DND-41 (cell line): ENCODE data around the gene SPATA1.

Experiments used
- ATAC-seq: fragments of 200-7000 bp; cut with Tn5 transposase; 3 replicates; pipeline ENCODE4 v1.9.1; 2021; ENCODE audit warnings: low read depth; ENCODE audit not compliant: insufficient read depth
- DNase-seq: peaks from one replicate; pipeline ENCODE4 v3.0.0-alpha.2; 2020
- H2AFZ ChIP-seq: 2 replicates; pipeline ENCODE4 v1.6.0; 2012; ENCODE audit warnings: low read depth, low read length
- H3K27ac ChIP-seq: 2 replicates; pipeline ENCODE4 v1.5.1; 2012; ENCODE audit warnings: low read length, inconsistent platforms
- H3K27me3 ChIP-seq: fragments of 200-600 bp; sonication (generic); 2 replicates; pipeline ENCODE4 v1.6.0; 2012; ENCODE audit warnings: low read length, mild to moderate bottlenecking, inconsistent platforms; ENCODE audit not compliant: insufficient read depth, poor library complexity
- H3K36me3 ChIP-seq: 2 replicates; pipeline ENCODE4 v1.5.1; 2012; ENCODE audit warnings: low read length, inconsistent platforms; ENCODE audit not compliant: insufficient read depth
- H3K4me1 ChIP-seq: 2 replicates; pipeline ENCODE4 v1.5.1; 2012; ENCODE audit warnings: mild to moderate bottlenecking, low read length; ENCODE audit not compliant: insufficient read depth
- H3K4me2 ChIP-seq: 2 replicates; pipeline ENCODE4 v1.6.0; 2012; ENCODE audit warnings: mild to moderate bottlenecking, moderate library complexity, low read length, inconsistent platforms; ENCODE audit not compliant: insufficient read depth
- H3K4me3 ChIP-seq, 2 experiments: fragments of 200-600 bp in 1 of 2; shearing (Covaris generic) in 1 of 2; 2 replicates each; pipeline ENCODE4 v1.5.1; 2012 to 2016; ENCODE audit warnings: inconsistent platforms in 2 of 2, low read length in 2 of 2, mild to moderate bottlenecking in 2 of 2, low read depth in 1 of 2, moderate library complexity in 1 of 2
- H3K79me2 ChIP-seq: 2 replicates; pipeline ENCODE4 v1.6.0; 2012; ENCODE audit warnings: low read length, inconsistent platforms; ENCODE audit not compliant: insufficient read depth
- H3K9ac ChIP-seq: 2 replicates; pipeline ENCODE4 v1.6.0; 2012; ENCODE audit warnings: low read depth, mild to moderate bottlenecking, inconsistent platforms, low read length, moderate library complexity
- H3K9me3 ChIP-seq: 2 replicates; pipeline ENCODE4 v1.5.1; 2012; ENCODE audit warnings: low read length, moderate library complexity, mild to moderate bottlenecking, inconsistent platforms; ENCODE audit not compliant: insufficient read depth, severe bottlenecking
- H4K20me1 ChIP-seq: 2 replicates; pipeline ENCODE4 v1.6.0; 2012; ENCODE audit warnings: low read length; ENCODE audit not compliant: insufficient read depth
- EZH2 ChIP-seq: IDR thresholded peaks from 3 replicates; pipeline ENCODE4 v1.6.1; 2012; ENCODE audit warnings: borderline replicate concordance, low read depth, mild to moderate bottlenecking, moderate library complexity, low read length, inconsistent platforms; ENCODE audit not compliant: severe bottlenecking
- TF ChIP-seq, protein P1 (sequence below): IDR thresholded peaks from 2 replicates; pipeline ENCODE4 v1.5.1; 2012; ENCODE audit warnings: borderline replicate concordance, low read length, moderate library complexity, mild to moderate bottlenecking; ENCODE audit not compliant: poor library complexity, severe bottlenecking; ENCODE audit errors: extremely low read depth

The SPATA1 gene

DNA sequence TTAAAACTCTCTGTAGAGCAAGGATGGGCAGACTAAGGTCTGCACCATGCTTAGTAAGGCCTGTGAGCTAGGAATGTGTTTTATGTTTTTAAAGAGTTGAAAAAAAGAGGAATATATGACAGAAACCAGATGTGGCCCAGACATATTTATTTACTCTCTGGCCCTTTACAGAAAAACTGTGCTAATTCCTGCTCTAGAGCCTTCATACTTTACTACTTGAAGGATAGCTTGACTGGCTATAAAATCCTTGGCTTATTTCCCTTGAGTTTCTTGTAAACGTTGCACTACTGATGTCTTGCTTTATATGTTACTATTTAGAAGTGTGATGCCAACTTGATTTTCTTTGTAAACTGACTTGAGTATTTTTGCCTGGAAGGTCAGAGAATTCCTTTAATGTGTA, 34.6 kb downstream of the SPATA1 start:
- Histone ChIP-seq H3K9me3 (no peaks in the 10 kb centered on the region), H3K9ac (no peak overlapping the region), H3K36me3 (no peaks in the 10 kb centered on the region), H3K79me2 (no peaks in the 10 kb centered on the region), H3K4me3 (no peak overlapping the region), H3K4me2 (no peak overlapping the region), H4K20me1 (no peaks in the 10 kb centered on the region), H3K27ac (no peak overlapping the region), H3K4me1 (no peaks in the 10 kb centered on the region), H2AFZ (no peak overlapping the region), H3K27me3 (no peaks in the 10 kb centered on the region)
- TF ChIP-seq EZH2: no peak
- TF ChIP-seq, protein P1, sequence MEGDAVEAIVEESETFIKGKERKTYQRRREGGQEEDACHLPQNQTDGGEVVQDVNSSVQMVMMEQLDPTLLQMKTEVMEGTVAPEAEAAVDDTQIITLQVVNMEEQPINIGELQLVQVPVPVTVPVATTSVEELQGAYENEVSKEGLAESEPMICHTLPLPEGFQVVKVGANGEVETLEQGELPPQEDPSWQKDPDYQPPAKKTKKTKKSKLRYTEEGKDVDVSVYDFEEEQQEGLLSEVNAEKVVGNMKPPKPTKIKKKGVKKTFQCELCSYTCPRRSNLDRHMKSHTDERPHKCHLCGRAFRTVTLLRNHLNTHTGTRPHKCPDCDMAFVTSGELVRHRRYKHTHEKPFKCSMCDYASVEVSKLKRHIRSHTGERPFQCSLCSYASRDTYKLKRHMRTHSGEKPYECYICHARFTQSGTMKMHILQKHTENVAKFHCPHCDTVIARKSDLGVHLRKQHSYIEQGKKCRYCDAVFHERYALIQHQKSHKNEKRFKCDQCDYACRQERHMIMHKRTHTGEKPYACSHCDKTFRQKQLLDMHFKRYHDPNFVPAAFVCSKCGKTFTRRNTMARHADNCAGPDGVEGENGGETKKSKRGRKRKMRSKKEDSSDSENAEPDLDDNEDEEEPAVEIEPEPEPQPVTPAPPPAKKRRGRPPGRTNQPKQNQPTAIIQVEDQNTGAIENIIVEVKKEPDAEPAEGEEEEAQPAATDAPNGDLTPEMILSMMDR: no peak
- no peak for ATAC-seq
- no peak for DNase-seq

DNA sequence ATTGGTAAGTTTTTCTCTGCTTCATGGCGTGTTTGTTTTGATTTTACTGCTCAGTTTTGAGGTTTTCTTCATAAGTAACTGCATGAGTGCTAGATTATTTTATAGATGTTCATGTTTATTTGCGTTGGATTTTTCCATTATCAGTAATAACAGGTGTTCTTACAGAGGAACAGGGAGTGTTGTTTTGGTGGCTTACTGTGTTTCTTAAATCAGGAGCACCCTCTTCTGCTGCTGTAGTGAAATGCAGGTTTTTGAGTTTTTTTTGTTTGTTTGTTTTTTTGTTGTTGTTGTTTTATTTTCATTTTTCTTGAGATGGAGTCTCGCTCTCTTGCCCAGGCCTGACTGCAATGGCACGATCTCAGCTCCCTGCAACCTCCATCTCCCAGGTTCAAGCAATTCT, 35.5 kb downstream of the SPATA1 start:
- Histone ChIP-seq H3K9ac (no peak overlapping the region), H3K4me2 (no peak overlapping the region), H3K4me3 (no peak overlapping the region), H3K9me3 (no peaks in the 10 kb centered on the region), H2AFZ (no peak overlapping the region), H3K79me2 (no peaks in the 10 kb centered on the region), H3K27ac (no peak overlapping the region), H3K36me3 (no peaks in the 10 kb centered on the region), H3K27me3 (no peaks in the 10 kb centered on the region), H3K4me1 (no peaks in the 10 kb centered on the region), H4K20me1 (no peaks in the 10 kb centered on the region)
- no peak for ATAC-seq
- TF ChIP-seq, protein P1: peak; percentile 44
- TF ChIP-seq EZH2: no peak
- DNase-seq: no peak

DNA sequence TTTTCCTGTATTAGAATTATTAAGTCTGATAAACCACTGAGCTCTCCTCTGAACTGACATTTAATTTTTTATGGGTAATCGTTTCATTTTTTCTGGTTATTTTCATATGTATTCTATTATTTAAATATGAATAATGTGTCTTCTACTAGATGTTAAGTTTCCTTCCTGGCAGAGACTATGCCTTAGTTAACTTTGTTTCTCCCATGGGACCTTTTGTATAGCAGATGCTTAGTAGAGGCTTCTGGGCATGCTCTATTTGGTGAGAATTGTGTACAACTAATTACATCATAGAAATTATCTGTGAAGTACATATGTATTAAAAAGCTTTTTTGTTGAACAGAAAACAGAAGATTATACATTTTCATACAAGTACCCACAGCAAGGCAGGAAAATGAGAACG, 44.6 kb downstream of the SPATA1 start:
- DNase-seq (no peak), ATAC-seq (no peak)
- no peaks in the 10 kb centered on the region for H4K20me1 ChIP-seq
- peaks cover 4% of the 10 kb centered on the region for H3K36me3 ChIP-seq
- no peak overlapping the region for H3K9ac ChIP-seq
- H2AFZ ChIP-seq: no peak overlapping the region
- H3K4me3 ChIP-seq: no peak overlapping the region
- H3K4me1 ChIP-seq: no peaks in the 10 kb centered on the region
- no peaks in the 10 kb centered on the region for H3K79me2 ChIP-seq
- H3K27me3 ChIP-seq: no peaks in the 10 kb centered on the region
- no peak overlapping the region for H3K4me2 ChIP-seq
- H3K9me3 ChIP-seq: no peaks in the 10 kb centered on the region
- no peak overlapping the region for H3K27ac ChIP-seq
- TF ChIP-seq, protein P1: no peak
- no peak for TF ChIP-seq EZH2

DNA sequence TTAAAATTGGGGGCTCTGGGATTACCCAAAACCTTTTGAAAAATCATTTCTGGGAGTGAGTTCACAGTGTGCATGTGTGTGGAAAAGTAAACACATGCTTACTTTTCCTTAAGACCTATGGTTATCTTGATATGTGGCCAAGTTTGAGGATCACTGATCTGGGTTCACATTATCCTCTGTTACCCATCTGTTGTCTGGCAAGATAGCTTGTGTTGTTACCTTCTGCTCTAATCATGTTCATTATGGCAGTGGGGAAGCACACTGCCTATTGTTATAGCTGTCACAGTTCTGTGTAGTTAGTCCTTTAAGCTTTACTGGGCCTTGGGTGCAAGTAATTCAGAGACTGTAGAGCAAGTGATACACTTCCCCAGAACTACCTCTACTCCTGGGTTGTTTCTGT, 63.0 kb downstream of the SPATA1 start:
- Histone ChIP-seq H2AFZ (no peak overlapping the region), H3K4me2 (no peak overlapping the region), H3K9ac (no peak overlapping the region), H3K27me3 (no peaks in the 10 kb centered on the region), H3K9me3 (no peaks in the 10 kb centered on the region), H4K20me1 (no peaks in the 10 kb centered on the region), H3K36me3 (peaks cover 25% of the 10 kb centered on the region), H3K4me3 (no peak overlapping the region), H3K79me2 (peaks cover 22% of the 10 kb centered on the region), H3K4me1 (peaks cover 20% of the 10 kb centered on the region), H3K27ac (no peak overlapping the region)
- ATAC-seq (no peak), DNase-seq (no peak)
- TF ChIP-seq, protein P1: no peak
- TF ChIP-seq EZH2: no peak
